Transverse colon (tissue), 4 donors: ENCODE data around the gene MET. TPM values are rescaled to one million over a fixed set of nuclear protein-coding genes. Genes with fewer than 3 reads are reported as not detected.
"Not testable (repeated sequence)": the region's sequence is repeated elsewhere in the genome, so short reads cannot be mapped to it uniquely, and the experiment has no call there.

Source experiments
- DNase-seq: peaks from one replicate; pipeline ENCODE4 v3.0.0-alpha.2; 2019
- H3K27ac ChIP-seq, 4 donors: fragments of 200-600 bp; sonication (generic); 2 replicates each; pipeline ENCODE4 v1.5.1; 2016 to 2018; ENCODE audit warnings: inconsistent platforms in 4 of 4
- H3K27me3 ChIP-seq: fragments of 200-600 bp; sonication (generic); 2 replicates; pipeline ENCODE4 v1.5.1; 2017; ENCODE audit warnings: inconsistent platforms
- H3K36me3 ChIP-seq, 4 donors: fragments of 200-600 bp; sonication (generic); 2 replicates each; pipeline ENCODE4 v1.5.1; 2017 to 2019; ENCODE audit warnings: inconsistent platforms in 4 of 4
- H3K4me1 ChIP-seq, 4 donors: fragments of 200-600 bp; sonication (generic); 2 replicates each; pipeline ENCODE4 v1.5.1; 2017 to 2020; ENCODE audit warnings: inconsistent platforms in 4 of 4
- H3K4me3 ChIP-seq, 4 donors: fragments of 200-600 bp; sonication (generic); 1 replicate in 1 of 4; 2 replicates in 3 of 4; pipeline versions ENCODE4 v1.5.1 to v1.6.1; 2017 to 2019; ENCODE audit warnings: inconsistent platforms in 4 of 4
- H3K9me3 ChIP-seq, 2 donors: fragments of 200-600 bp; sonication (generic); 2 replicates each; pipeline ENCODE4 v1.5.1; 2017 to 2019; ENCODE audit warnings: inconsistent platforms in 2 of 2
- EP300 ChIP-seq: sonication (generic); formaldehyde crosslinking; IDR thresholded peaks from one replicate; pipeline ENCODE4 v1.6.1; 2017; ENCODE audit warnings: antibody characterized with exemption, low read depth
- POLR2A ChIP-seq: fragments of 450-650 bp; IDR thresholded peaks from one replicate; pipeline ENCODE4 v1.6.1; 2016; ENCODE audit warnings: antibody characterized with exemption, mild to moderate bottlenecking, moderate library complexity
- POLR2AphosphoS5 ChIP-seq, 3 donors: sonication (generic); formaldehyde crosslinking; IDR thresholded peaks; one replicate each; pipeline ENCODE4 v1.6.1; 2016; ENCODE audit warnings: antibody characterized with exemption in 3 of 3
- WGBS, 2 donors: methylation state at CpG; one replicate each; pipeline ENCODE4 v1.1.5; 2018; ENCODE audit warnings: low coverage in 1 of 2; 5-methylcytosine and 5-hydroxymethylcytosine counted together
- in situ Hi-C, 4 donors: fragments of 200-750 bp; cut with MboI; loops; one replicate each; pipeline versions ENCODE4 v1.15.0 to v1.15.1; 2017; ENCODE audit warnings: low sequenced_read_pairs in 3 of 4, low pct_ligation_motif_present in 1 of 4, low pct_unique_long_range_greater_than_20kb in 1 of 4
- intact Hi-C: fragments of 100-400 bp; cut with DNase I; formaldehyde crosslinking; loops from one replicate; pipeline ENCODE4 v1.15.1; 2023; ENCODE audit warnings: low total_unique reads
- total RNA-seq, 4 donors: library from RNA; depleted of rRNA; stranded (reverse); fragments of >200 nt; gene quantifications; one replicate each; pipeline ENCODE4 v1.1.0, GENCODE V29; 2016
- TF ChIP-seq, protein P1 (sequence below), 5 experiments: fragments of 200-600 bp in 3 of 5; fragments of 450-650 bp in 2 of 5; sonication (generic) in 3 of 5; IDR thresholded peaks; 1 replicate in 2 of 5; 2 replicates in 3 of 5; pipeline ENCODE4 v1.5.1; 2016 to 2017; ENCODE audit warnings: antibody characterized with exemption in 5 of 5, inconsistent platforms in 3 of 5, mild to moderate bottlenecking in 2 of 5, moderate library complexity in 1 of 5

Gene MET
- total RNA-seq, 4 donors from 2014 or later = 6.4 to 35.5 (median 20.3) TPM

DNA sequence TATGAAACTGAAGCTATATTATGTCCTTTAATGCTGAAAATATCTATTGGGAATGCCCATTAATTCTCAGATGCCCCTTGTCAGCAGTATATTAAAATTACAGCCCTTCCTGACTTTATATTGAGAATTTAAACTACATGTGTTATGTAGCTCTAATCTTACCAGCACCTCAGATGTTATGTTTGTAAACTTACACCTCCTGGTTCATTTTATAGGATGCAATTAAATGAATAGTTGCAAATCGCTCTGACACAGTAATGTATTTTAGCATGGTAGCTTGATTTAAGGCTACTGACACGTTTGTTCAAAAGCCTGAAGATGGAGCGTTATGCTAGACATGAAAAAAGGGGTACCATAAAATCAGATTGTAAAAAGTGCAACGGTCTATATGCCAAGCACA lies 35.0 kb upstream of the MET start:
- no peaks in the 10 kb centered on the region for H3K27me3 ChIP-seq
- intact Hi-C loops (no loop called here), in situ Hi-C loops (no loop called here)
- no peak for DNase-seq
- no peak overlapping the region for H3K27ac ChIP-seq
- H3K4me1 ChIP-seq = no peaks in the 10 kb centered on the region
- TF ChIP-seq POLR2A (no peak), POLR2AphosphoS5 (IDR thresholded peaks at IDR 0.05) (no peak), EP300 (no peak)
- TF ChIP-seq, protein P1, sequence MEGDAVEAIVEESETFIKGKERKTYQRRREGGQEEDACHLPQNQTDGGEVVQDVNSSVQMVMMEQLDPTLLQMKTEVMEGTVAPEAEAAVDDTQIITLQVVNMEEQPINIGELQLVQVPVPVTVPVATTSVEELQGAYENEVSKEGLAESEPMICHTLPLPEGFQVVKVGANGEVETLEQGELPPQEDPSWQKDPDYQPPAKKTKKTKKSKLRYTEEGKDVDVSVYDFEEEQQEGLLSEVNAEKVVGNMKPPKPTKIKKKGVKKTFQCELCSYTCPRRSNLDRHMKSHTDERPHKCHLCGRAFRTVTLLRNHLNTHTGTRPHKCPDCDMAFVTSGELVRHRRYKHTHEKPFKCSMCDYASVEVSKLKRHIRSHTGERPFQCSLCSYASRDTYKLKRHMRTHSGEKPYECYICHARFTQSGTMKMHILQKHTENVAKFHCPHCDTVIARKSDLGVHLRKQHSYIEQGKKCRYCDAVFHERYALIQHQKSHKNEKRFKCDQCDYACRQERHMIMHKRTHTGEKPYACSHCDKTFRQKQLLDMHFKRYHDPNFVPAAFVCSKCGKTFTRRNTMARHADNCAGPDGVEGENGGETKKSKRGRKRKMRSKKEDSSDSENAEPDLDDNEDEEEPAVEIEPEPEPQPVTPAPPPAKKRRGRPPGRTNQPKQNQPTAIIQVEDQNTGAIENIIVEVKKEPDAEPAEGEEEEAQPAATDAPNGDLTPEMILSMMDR (IDR thresholded peaks at IDR 0.05) = no peak
- WGBS, 2 donors = 48 to 50% methylated on average over 4 of the region's 4 CpGs
- no peaks in the 10 kb centered on the region for H3K36me3 ChIP-seq
- H3K9me3 ChIP-seq = no peaks in the 10 kb centered on the region
- no peak overlapping the region for H3K4me3 ChIP-seq

DNA sequence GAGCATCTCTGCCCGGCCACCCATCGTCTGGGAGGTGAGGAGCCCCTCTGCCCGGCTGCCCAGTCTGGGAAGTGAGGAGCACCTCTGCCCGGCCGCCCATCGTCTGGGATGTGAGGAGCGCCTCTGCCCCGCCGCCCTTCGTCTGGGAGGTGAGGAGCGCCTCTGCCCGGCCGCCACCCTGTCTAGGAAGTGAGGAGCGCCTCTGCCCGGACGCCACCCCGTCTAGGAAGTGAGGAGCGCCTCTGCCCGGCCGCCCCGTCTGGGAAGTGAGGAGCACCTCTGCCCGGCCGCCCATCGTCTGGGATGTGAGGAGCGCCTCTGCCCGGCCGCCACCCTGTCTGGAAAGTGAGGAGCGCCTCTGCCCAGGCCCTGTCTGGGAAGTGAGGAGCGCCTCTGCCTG lies 33.4 kb upstream of the MET start:
- intact Hi-C loops, H3K36me3 ChIP-seq, DNase-seq, H3K4me1 ChIP-seq, H3K27ac ChIP-seq, H3K4me3 ChIP-seq, H3K9me3 ChIP-seq, H3K27me3 ChIP-seq, in situ Hi-C loops: not testable (repeated sequence)
- WGBS, 2 donors = 90 to 99% methylated on average over 2 to 20 of the region's 29 CpGs

DNA sequence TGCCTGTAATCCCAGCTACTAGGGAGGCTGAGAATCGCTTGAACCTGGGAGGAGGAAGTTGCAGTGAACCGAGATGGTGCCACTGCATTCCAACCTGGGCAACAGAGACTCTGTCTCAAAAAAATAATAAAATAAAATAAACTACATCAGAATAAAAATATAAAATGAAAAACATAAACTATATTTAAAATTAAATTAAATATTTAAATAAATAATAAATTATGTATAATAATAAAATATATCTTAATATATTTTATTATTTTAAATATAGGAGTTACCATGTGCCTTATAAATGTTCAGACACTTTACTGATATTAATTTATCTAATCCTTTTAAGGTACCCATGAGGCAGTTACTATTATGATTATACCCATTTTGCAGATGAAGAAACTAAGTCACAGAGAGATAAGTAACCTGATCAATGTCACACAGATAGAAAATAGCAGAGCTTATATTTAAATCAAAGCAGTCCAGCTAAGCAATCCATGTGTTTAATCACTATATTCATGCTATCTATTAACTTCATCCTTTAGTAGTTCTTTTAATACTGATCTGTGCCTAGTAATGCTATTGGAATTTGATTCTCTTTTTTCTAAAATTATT lies 30.3 kb upstream of the MET start:
- in situ Hi-C loops (no loop called here), intact Hi-C loops (no loop called here)
- H3K9me3 ChIP-seq = no peaks in the 10 kb centered on the region
- H3K4me1 ChIP-seq = no peaks in the 10 kb centered on the region
- TF ChIP-seq, protein P1 (IDR thresholded peaks at IDR 0.05) = no peak
- TF ChIP-seq EP300 = no peak
- TF ChIP-seq POLR2A = no peak
- TF ChIP-seq POLR2AphosphoS5 (IDR thresholded peaks at IDR 0.05) = no peak
- no peaks in the 10 kb centered on the region for H3K27me3 ChIP-seq
- H3K27ac ChIP-seq = no peak overlapping the region
- DNase-seq = no peak
- H3K4me3 ChIP-seq = no peak overlapping the region
- WGBS, 2 donors = 97 to 100% methylated on average over 2 of the region's 2 CpGs
- H3K36me3 ChIP-seq = no peaks in the 10 kb centered on the region

DNA sequence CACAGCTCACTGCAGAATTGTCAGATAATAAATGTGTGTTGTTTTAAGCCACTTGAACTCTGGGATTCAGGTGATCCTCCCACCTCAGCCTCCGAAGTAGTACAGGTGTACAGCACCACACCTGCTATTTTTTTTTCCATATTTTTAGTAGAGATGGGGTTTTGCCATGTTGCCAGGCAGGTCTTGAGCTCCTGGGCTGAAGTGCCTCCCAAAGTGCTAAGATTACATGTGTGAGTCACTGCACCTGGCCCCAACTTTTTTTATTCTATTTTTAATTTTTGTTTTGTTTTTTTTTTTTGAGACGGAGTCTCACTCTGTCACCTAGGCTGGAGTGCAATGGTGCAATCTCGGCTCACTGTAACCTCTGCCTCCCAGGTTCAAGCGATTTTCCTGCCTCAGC lies 28.8 kb upstream of the MET start:
- WGBS, 2 donors = 79 to 97% methylated on average over 4 of the region's 4 CpGs
- intact Hi-C loops = not testable (repeated sequence)

DNA sequence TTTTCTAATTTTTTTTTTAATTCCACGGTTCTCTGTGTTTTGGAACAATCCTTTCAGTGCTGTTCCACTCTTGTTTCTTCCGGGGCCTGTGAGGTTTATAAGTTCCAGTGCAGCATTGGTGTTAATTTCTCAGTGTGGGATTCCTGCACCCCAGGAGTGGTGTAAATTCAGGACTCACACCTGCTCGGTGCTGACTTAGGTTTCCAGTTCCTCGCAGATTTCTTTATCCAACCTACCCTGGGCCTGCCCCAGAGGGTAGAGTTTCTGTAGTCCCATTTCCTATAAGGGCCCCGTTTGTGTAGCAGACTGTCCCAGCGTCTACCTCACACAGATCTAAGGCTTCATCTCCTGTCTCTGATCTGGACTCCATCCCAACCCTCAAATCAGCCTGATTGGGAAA lies 27.4 kb upstream of the MET start:
- Histone ChIP-seq H3K36me3 (no peaks in the 10 kb centered on the region), H3K4me3 (no peak overlapping the region), H3K27ac (no peak overlapping the region), H3K4me1 (no peaks in the 10 kb centered on the region), H3K27me3 (no peaks in the 10 kb centered on the region), H3K9me3 (no peaks in the 10 kb centered on the region)
- no peak for TF ChIP-seq POLR2A
- TF ChIP-seq, protein P1 (IDR thresholded peaks at IDR 0.05) = no peak
- TF ChIP-seq POLR2AphosphoS5 (IDR thresholded peaks at IDR 0.05) = no peak
- TF ChIP-seq EP300 = no peak
- intact Hi-C loops (no loop called here), in situ Hi-C loops (no loop called here)
- no peak for DNase-seq
- WGBS, 2 donors = 71 to 78% methylated on average over 3 to 6 of the region's 6 CpGs

More for the DNA sequence above, 28.8 kb upstream of the MET start:
- DNase-seq, H3K4me1 ChIP-seq, in situ Hi-C loops, H3K27ac ChIP-seq, H3K36me3 ChIP-seq, H3K27me3 ChIP-seq, H3K9me3 ChIP-seq, H3K4me3 ChIP-seq: not testable (repeated sequence)
